HG02759 (cell line): ENCODE results near the gene HSD17B13.
"Not testable (repeated sequence)": the region's sequence is repeated elsewhere in the genome, so short reads cannot be mapped to it uniquely, and the experiment has no call there.

ENCODE experiments used
- ATAC-seq: cut with Tn5 transposase; IDR thresholded peaks from one replicate; pipeline ENCODE4 v1.9.1; 2021; ENCODE audit warnings: mild to moderate bottlenecking, moderate library complexity; ENCODE audit not compliant: unreplicated experiment

Gene HSD17B13, protein sequence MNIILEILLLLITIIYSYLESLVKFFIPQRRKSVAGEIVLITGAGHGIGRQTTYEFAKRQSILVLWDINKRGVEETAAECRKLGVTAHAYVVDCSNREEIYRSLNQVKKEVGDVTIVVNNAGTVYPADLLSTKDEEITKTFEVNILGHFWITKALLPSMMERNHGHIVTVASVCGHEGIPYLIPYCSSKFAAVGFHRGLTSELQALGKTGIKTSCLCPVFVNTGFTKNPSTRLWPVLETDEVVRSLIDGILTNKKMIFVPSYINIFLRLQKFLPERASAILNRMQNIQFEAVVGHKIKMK

DNA sequence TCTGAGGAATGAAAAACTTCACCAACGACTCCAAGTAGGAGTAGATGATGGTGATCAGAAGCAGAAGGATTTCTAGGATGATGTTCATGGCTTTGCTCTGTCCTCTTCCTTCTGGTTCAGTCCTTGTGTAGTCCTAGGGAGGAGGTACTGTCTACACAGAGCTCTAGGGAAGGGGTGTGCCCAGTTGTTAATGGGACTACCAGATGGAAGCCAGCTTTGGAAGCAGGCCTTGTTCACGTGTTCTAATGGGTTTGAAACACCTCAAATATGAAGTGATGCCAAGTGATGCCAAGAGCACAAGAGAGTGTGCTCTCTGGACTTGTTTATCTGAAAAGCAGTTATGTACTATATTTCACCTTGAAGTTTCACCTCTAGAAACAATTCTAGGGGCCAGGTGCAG lies at the start of gene HSD17B13:
Gene HSD17B13, minus strand, starts transcription at position 129 of the 400 bp plus-strand sequence. Its CDS starts 41 bp downstream, at position 88.
- ATAC-seq = no peak

DNA sequence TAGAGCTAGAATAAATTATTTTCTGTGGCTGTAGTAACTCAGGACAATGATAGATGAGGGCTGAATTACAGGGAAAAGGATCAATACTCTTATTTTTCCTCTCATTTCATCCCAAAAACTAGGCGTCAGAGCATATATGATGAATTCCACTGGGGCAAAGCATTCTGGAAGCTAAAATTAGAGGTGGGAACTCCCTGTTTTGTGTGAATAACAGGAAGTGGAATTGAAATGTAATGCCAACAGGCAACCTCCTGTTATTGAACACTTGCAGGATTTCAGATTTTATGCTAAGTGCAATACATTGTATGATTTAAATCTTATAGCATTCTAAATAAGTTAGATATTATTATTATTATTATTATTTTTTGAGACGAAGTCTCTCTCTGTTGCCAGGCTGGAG lies 47.4 kb upstream of the HSD17B13 start:
- no peak for ATAC-seq

DNA sequence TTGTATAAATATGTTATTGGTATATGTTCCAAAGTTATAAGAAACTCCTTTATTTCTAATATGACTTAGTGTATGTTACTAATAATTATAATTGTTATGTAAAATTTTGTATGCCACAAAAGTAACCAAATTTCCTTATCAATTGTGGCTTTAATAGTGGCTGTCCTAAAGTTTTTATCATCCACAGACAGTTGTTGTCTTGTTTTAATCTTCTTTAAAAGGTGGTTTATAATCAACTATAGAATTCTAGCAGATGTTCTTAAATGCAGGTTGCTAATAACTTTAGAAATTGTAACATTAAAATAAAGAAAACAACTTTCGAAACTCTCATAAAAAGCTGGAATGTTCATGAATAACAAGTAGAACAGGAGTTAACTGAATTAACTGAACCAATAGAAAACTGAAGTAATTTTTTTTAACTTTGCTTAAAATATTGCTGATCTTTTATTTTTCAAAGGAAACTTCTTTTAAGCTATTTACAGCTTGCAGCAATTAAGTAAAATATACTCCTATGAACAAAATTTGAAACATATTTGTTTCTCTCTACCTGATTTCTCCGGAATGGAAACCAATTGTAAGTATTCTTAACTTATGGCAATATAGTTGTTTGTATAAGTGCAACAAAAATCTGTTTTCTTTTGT lies 44.0 kb upstream of the HSD17B13 start:
- no peak for ATAC-seq

DNA sequence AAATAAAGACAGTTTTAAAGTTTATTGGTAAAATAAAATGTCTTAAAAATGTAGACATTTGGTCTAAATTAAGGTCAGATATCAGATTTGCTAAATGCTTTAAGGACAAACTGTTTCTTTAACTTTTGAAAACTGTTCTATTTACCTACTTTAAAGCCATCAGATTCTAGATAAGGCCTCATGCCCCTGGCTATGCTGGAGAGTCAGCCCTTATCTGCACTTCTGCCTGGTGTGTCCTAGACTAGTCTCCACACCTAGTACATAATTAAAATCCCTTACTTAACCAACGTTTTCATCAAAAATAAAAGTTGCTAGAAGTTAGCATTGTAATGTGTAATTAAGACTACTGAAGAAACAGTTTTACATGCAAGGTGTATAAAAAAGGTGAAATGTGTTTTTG lies 42.7 kb upstream of the HSD17B13 start:
- ATAC-seq = no peak

DNA sequence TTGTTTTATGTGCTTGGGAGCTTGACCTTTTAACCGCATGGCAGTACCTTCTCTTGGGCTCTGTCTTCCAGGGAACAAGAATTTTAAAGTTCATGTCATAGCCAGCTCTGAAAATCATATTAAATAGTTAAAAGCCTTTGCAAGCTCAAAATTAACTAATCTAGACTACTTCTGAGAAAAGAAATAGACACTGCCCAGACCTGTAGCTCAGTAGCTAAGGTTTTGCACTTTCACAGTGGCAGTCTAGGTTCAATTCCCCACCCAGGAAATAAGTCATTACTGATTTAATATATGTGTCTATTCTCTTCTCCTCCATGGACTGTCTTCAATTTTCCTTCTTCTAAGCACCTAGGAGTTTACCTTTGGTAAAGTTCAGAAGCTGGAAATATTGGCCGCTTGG lies 40.9 kb upstream of the HSD17B13 start:
- ATAC-seq = no peak

DNA sequence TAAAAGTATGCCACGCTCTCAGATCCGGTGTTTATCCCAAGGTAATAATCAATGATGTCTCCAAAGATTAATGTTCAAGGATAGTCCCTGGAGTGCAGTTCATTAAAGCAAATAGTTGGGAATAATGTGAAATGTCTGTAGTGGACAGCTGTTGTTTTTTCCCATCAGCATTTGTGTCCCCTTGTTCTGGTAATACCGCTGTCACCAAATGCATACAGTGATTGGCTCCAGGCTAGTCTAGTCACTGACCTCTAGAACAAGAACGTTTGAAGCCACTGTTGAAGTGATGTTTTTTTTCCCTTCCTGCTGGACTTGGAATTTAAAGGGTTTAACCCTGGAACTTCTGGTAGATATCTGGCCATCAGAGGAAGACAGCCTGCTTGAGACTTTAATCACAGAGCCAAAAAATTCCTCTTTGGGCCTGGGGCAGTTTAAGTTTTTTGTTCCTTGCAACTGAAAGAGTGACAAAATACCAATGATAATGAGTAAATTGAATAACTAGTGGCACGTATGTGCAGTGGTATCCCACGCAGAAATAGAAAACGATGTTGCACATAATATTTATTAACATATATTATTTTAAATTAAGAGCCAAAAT lies 37.8 kb upstream of the HSD17B13 start:
- ATAC-seq = no peak

DNA sequence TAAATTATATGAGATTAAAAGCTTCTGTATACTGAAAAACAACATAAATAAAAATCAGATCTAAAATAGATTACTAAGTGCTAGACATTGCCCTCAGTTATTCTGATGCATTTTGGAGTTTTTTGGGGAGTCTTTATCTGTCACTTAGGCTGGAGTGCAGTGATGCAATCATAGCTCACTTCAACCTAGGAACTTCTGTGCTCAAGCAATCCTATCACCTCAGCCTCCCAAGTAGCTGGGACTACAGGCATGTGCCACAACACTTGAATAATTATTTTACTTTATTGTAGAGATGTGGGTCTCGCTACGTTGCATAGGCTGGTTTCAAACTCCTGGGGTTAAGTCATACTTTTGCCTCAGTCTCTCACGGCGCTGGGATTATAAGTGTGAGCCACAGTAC lies 36.6 kb upstream of the HSD17B13 start:
- ATAC-seq = no peak

DNA sequence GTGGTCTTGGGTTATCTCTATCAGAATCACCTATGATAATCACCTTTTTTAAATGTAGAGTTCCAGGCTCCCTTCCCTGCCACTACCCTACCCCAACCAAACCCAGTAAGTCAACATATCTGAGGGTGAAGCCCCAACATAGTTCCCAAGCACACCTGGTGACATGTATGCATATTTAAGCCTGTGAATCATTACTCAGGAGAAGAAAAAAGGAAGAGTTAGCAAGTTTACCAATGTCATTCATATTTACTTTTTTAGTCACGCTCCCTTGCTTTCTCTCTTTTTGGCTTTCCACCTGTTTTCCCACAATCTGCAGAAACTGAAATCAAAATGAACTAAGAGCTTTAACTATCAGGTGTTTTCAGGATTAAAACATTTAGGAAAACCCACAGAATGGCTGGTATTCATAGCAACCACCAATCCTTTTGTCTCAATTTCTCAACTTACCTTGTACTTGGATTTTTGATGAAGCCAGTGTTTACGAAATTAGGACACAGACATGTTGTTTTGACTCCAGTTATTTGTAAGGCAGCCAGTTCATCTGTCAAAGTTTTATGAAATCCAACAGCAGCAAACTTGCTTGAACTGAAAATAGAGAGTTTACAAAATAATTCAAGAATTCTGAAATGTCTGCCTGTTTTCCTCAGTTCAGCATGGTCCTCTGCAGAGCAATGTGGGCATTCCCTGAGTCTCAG lies 34.3 kb upstream of the HSD17B13 start:
- no peak for ATAC-seq

DNA sequence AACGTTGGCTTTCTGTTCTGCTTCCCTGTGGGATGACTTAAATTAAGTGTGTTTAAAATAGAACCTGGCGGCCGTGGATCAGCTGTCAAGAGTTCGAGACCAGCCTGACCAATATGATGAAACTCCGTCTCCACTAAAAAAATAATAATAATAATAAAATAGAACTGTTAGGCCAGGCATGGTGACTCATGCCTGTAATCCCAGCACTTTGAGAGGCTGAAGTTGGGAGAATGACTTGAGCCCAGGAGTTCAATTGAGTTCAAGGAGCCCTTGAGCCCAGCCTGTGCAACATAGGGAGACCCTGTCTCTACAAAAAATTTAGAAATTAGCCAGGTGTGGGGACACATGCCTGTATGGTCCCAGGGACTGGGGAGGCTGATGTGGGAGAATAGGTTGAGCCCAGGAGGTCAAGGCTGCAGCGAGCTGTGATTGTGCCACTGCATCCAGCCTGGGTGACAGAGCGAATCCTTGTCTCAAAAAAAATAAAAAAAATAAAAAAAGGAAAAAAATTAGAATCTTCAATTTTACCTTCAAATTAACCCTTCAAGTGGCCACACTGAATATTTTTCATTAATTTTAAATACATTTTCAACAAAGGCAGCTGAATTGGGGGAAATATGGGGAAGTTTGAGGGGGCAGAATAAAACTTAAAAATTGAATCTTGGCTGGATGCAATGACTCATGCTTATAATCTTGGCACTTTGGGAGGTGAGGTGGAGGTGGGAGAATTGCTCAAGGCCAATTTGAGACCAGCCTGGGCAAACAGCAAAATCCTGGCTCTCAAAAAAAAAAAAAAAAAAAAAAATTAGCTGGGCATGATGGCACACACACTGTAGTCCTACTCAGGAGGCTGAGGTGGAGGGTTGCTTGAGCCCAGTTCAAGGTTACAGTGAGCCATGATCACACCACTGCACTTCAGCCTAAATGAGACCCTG lies 31.8 kb upstream of the HSD17B13 start:
- no peak for ATAC-seq

DNA sequence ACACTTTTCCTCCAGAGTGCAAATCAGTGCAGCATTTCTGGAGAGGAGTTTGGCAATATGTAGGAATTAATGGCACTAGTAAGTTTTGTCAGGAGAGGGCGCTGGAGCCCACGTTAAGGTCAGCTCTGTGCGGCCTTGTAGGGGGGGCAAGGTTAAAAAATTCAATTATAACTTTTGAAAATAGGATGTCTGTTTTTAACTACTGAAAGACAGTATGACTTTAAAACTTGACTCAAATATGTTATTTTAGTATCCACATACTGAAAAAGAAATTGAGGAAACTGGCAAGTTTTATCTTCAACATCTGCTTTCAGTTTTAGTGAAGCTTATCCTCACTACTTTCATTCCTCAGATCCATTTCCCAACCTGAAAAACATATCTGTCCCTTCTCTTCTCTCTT lies 30.9 kb upstream of the HSD17B13 start:
- ATAC-seq = peak; percentile 94

DNA sequence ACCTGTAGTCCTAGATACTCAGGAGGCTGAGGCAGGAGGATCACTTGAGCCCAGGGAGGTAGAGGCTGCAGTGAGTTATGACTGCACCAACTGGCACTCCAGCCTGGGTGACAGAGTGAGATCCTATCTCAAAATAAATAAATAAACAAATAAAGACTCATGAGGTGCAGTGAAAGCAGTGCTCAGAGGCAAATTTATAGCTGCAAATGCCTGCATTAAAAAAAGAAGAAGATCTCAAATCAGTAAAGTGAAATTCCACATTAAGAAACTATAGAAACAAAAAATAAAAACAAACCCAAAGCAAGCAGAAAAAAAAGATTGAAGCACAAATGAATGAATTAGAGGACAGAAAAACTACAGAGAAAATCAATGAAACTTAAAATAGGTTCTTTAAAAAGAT lies 22.5 kb upstream of the HSD17B13 start:
- no peak for ATAC-seq

DNA sequence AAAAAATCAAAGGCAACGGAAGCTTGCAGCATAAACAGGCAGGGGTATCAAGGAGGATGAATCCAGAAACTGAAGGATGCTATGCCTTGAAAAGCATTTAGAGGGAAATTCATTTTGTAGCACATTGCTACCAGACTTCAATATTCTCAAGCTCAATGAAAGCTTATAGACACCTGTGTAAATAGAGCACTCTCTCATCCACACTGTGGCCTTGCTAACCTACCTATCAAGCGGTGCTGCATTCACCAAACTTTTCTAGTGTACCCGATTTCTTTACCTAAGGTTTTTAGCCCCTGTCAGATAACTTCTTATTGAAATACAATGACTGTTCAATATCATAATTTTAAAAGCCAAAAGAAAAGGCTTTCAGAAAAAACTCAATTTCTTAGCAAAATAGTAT lies 20.2 kb upstream of the HSD17B13 start:
- no peak for ATAC-seq

DNA sequence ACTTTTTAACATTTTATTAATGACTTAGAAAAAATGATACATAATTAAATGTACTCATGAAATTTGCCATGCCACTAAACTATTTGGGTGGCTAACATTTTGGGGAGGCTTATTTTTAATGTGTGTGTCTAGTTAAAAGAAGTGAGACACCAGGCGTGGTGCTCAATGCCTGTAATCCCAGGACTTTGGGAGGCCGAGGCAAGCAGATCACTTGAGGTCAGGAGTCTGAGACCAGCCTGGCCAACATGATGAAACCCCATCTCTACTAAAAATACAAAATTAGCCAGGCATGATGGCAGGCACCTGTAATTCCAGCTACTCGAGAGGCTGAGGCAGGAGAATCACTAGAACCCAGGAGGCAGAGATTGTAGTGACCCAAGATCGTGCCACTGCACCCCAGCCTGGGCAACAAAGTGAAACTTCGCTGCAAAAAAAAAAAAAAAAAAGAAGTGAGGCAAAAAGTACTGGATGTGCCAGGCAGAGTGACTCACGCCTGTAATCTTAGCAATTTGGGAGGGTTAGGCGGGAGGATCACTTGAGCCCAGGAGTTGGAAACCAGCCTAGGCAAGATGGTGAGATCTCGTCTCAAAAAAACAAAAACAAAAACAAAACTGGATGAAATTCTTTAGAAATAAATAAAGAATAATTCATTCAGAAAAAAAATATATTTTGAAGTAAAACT lies 19.4 kb upstream of the HSD17B13 start:
- ATAC-seq = not testable (repeated sequence)

DNA sequence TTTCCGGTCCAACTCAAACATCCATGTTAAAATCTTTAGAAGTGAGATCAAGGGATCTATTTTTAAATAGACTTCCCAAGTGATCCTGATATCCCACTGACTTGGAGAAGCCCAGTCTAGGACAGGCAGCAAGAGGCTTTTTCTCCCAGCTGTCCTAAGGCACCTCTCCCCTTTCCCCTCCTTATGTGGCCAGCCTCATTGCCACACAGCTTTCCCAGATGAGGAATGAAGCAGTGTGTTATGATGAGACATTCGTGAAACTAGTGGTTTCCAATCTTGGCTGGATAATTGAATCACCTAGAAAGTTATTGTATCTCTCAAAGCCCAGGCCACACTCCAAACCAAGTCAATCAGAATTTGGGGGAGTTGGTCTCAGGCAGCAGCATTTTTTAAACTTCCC lies 16.8 kb upstream of the HSD17B13 start:
- ATAC-seq = no peak

DNA sequence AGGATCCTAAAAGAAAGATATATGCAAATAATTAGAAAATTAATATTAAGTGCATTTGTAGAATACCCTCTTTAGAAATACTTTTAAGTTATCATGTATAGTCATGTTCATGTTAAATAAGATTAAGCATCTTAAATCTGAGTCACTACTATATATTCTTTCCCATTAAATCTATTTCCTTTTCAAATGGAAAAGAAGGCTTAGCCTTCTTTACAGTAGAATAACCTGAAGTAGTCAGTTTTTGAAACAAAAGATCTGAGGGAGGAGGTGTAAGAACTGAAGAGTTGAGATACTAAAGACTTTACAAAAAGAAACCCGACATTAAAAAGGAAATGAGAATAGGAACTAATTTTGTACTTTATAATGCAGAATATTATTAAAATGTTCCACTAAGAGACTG lies 14.7 kb upstream of the HSD17B13 start:
- no peak for ATAC-seq

DNA sequence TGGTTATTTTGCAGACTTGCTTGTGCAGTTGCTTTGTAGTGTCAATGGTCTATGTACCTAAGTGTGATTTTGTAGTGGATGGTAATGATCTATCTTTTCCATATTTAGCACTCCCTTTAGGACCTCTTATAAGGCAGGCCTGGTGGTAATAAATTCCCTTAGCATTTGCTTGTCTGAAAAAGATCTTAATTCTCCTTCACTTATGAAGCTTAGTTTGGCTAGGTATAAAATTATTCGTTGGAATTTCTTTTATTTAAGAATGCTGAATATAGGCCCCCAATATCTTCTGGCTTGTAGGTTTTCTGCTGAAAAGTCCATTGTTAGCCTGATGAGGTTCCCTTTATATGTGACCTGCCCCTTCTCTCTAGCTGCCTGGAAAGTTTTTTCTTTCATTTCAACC lies 10.6 kb upstream of the HSD17B13 start:
- ATAC-seq = no peak

DNA sequence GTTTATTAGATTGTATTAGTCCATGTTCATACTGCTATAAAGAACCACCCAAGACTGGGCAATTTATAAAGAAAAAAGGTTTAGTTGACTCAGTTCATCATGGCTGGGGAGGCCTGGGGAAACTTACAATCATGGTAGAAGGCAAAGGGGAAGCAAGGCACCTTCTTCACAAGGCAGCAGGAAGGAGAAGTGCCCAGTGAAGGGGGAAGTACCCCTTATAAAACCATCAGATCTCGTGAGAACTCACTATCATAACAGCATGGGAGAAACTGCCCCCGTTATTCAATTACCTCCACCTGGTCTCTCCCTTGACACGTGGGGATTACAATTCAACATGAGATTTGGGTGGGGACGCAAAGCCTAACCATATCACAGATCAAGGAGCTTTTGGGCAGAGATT lies 8.1 kb upstream of the HSD17B13 start:
- ATAC-seq = no peak

DNA sequence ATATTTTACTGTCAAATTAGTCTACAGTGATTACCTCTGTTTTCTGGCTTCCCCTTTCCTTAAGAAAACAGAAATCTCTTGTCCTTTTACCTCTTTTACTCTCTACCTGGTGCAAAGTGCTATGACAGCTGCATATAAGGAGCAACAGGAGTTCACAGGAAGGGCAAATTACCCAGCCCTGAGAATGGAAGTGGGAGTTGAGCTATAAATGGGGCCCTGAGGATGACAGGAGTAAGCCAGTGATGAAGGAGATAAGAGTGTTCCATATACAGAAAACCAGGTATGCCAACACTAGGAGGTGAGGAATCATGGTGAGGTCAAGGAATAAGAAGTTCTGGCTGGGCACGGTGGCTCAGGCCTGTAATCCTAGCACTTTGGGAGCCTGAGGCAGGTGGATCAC lies 4.5 kb upstream of the HSD17B13 start:
- ATAC-seq = no peak

DNA sequence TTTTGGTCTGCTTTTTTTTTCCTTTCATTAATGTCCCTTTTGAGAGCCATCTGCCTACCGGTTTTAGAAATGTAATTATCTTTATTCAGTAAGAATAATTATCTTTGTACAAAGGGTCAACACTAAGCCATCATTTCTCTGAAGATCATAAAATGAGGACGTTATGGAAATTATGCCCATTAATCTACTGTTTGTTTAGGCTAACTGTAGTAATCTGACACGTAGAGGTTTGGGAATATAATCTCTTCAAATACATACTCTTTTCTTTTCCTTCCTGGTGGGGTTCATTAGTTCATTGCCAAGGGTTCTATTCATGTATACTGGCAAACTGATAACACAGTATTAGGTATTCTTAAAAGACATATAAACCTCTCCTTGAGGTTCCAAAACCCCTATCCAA lies 3.8 kb upstream of the HSD17B13 start:
- ATAC-seq = no peak

DNA sequence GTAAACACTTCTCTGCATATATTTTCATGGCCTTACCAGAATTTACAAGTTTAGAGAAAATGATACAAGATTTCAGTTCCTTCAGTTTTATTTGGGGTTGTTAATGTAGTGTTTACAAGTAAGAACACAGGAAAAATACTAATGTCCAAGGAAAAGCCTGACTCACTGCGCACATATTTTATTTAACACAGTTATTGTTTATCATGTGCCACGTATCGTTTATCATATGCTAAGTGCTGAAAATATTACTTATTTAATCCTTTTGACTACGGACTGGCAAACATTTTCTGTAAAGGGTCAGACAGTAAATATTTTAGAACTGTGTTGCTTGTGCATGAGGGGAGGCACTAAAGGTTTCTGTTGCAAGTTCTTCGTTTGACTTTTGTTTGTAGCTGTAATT lies 794 bp downstream of the HSD17B13 start:
- ATAC-seq = no peak
